Ovary (tissue), 9 donors: ENCODE data around the gene IRF2BPL. TPM values are rescaled to one million over a fixed set of nuclear protein-coding genes. Genes with fewer than 3 reads are reported as not detected.

Source experiments
- DNase-seq, 5 donors: peaks; one replicate each; pipeline ENCODE4 v3.0.0-alpha.2; 2019 to 2020
- H3K27ac ChIP-seq, 2 donors: fragments of 200-600 bp; one replicate each; pipeline versions ENCODE4 v1.5.1 to v1.8.0; 2019 to 2022
- H3K27me3 ChIP-seq: fragments of 200-600 bp; one replicate; pipeline ENCODE4 v1.8.0; 2022
- H3K36me3 ChIP-seq: fragments of 200-600 bp; sonication (generic); one replicate; pipeline ENCODE4 v1.5.1; 2019
- H3K4me1 ChIP-seq: one replicate; pipeline ENCODE4 v1.8.1; 2013; ENCODE audit warnings: mild to moderate bottlenecking, moderate library complexity; ENCODE audit not compliant: insufficient read depth
- H3K4me3 ChIP-seq: fragments of 200-600 bp; sonication (generic); one replicate; pipeline ENCODE4 v1.5.1; 2017
- H3K9me3 ChIP-seq, 2 donors: fragments of 200-600 bp in 1 of 2; sonication (generic) in 1 of 2; one replicate each; pipeline versions ENCODE4 v1.5.1 to v1.8.1; 2013 to 2019; ENCODE audit warnings: mild to moderate bottlenecking in 1 of 2, moderate library complexity in 1 of 2
- EP300 ChIP-seq: sonication (generic); formaldehyde crosslinking; IDR thresholded peaks from one replicate; pipeline ENCODE4 v1.6.1; 2017; ENCODE audit warnings: antibody characterized with exemption
- POLR2A ChIP-seq: fragments of 450-650 bp; IDR thresholded peaks from one replicate; pipeline ENCODE4 v1.6.1; 2017; ENCODE audit warnings: antibody characterized with exemption, mild to moderate bottlenecking, moderate library complexity
- WGBS, 3 donors: extraction: QIAGEN DNeasy Blood & Tissue Kit in 1 of 3; methylation state at CpG; one replicate each; pipeline versions ENCODE4 v1.1.5 to v1.1.7; 2013 to 2017; 5-methylcytosine and 5-hydroxymethylcytosine counted together
- intact Hi-C, 4 donors: fragments of 100-400 bp; cut with DNase I; formaldehyde crosslinking; loops; one replicate each; pipeline versions ENCODE4 v1.11.0 to v1.15.1; 2022 to 2023
- polyA plus RNA-seq, 2 donors: library from polyadenylated mRNA; stranded (reverse); fragments of 200-250 nt in 1 of 2; fragments of 350-450 nt in 1 of 2; fragmentation: Illumina TruSeq in 1 of 2; extraction: RNeasy Lipid Tissue Mini Kit (QIAGEN cat#74804) in 1 of 2; gene quantifications; one replicate each; pipeline ENCODE4 v1.2.3, GENCODE V29; 2013 to 2014
- total RNA-seq, 7 donors: library from RNA; depleted of rRNA in 2 of 7; stranded (reverse); fragments of >200 nt in 2 of 7; fragmentation: NEBNext Ultra II Directional in 3 of 7; extraction: Animal tissue kit (Norgen Biotek cat#: 25700) in 3 of 7; gene quantifications; one replicate each; pipeline versions ENCODE4 v1.1.0 to v1.2.4, GENCODE V29; 2016 to 2023
- TF ChIP-seq, protein P1 (sequence below), 3 donors: fragments of 450-650 bp in 2 of 3; fragments of 200-600 bp in 1 of 3; IDR thresholded peaks; one replicate each; pipeline versions ENCODE4 v1.5.1 to v1.8.0; 2016 to 2022; ENCODE audit warnings: antibody characterized with exemption in 3 of 3, mild to moderate bottlenecking in 1 of 3
- donor health status: DM: no; HTN: no; CAD: no; lungs with moderate emphysema.
- donor health status: DM: no; HTN: no; CAD: no.
- donor health status: Bipolar disorder and iron deficiency.
- donor health status: DM: yes; HTN: yes; CAD: no.
- donor health status: DM: no; HTN: no; CAD: no.
- donor health status: DM: yes; HTN: yes; CAD: no.

The IRF2BPL gene
- total and polyA plus RNA-seq, 9 donors = 14.1 to 126 (median 78.1) TPM

DNA sequence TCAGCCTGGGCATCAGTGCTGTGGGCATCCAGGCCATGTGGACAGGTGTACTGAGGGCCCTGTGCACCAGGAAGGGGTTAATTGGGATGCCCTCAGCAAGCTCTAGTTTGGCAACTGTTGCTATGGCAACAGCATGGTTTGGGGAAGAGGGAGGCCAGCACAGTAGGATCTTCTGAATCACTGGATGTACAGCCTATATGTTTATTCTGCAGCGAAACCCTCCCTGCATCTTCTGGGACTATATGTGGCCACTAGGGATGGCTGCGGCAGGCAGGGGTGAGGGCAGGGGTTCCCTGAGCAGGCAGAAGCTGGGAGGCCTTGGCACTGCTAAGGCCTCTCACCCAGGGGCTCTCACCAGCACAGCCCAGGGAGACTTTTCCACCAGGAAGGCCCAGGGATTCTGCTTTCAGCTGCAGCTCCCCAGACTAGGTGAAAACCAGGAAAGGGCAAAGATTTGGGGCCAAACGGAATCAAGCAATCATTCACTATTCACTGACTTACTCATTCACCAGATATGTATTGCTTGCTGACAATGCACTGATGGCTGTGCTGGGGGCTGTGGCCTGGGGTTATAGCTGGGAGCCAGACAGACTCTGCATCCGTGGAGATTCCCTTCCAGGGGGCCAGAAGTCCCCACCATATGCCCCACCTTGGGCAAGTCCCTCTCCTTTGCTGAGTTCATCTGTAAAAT, 42.8 kb downstream of the IRF2BPL start:
- Histone ChIP-seq H3K36me3 (no peaks in the 10 kb centered on the region), H3K4me1 (no peaks in the 10 kb centered on the region), H3K27ac (no peak overlapping the region), H3K27me3 (no peaks in the 10 kb centered on the region), H3K4me3 (no peak overlapping the region), H3K9me3 (no peaks in the 10 kb centered on the region)
- intact Hi-C loops = no loop called here
- 90 to 96% (median 94%) methylated on average over 4 of the region's 4 CpGs for WGBS, 3 donors
- DNase-seq = no peak
- no peak for TF ChIP-seq POLR2A
- TF ChIP-seq, protein P1, sequence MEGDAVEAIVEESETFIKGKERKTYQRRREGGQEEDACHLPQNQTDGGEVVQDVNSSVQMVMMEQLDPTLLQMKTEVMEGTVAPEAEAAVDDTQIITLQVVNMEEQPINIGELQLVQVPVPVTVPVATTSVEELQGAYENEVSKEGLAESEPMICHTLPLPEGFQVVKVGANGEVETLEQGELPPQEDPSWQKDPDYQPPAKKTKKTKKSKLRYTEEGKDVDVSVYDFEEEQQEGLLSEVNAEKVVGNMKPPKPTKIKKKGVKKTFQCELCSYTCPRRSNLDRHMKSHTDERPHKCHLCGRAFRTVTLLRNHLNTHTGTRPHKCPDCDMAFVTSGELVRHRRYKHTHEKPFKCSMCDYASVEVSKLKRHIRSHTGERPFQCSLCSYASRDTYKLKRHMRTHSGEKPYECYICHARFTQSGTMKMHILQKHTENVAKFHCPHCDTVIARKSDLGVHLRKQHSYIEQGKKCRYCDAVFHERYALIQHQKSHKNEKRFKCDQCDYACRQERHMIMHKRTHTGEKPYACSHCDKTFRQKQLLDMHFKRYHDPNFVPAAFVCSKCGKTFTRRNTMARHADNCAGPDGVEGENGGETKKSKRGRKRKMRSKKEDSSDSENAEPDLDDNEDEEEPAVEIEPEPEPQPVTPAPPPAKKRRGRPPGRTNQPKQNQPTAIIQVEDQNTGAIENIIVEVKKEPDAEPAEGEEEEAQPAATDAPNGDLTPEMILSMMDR (IDR thresholded peaks at IDR 0.05) = no peak
- no peak for TF ChIP-seq EP300

DNA sequence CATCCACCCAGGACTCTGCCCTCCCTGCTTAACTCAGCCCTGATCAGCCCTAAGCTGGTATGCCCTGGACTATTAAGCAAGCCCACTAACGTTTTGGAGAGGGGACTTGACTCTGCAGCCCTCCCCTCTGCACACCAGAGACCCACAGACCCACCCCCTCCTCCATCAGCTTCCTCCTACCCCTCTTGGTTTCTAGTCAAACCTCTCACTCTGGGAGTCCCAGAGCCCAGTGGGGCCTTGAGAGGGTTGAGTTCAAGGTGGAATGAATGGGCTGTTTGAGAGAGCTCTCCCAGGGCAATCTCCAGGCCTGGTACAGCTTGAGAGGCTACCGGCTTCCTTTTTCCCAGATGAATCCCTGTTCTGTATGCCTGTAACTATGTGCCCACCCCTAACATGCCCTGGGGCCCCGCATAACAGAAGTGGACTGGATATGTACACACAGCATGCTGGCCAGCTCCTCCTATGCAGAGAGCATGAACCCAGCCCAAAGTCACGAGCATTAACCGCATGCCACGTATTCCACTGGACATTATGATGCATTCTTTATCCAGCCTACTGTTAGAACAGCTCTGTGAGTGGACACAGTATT, 43.6 kb downstream of the IRF2BPL start:
- H3K36me3 ChIP-seq = no peaks in the 10 kb centered on the region
- WGBS, 3 donors = 67 to 76% (median 74%) methylated on average over 6 of the region's 6 CpGs
- H3K4me3 ChIP-seq = no peak overlapping the region
- H3K27me3 ChIP-seq = no peaks in the 10 kb centered on the region
- H3K4me1 ChIP-seq = no peaks in the 10 kb centered on the region
- intact Hi-C loops = no loop called here
- no peak overlapping the region for H3K27ac ChIP-seq
- H3K9me3 ChIP-seq = no peaks in the 10 kb centered on the region
- TF ChIP-seq, protein P1 (IDR thresholded peaks at IDR 0.05) = no peak
- TF ChIP-seq POLR2A = no peak
- no peak for DNase-seq

DNA sequence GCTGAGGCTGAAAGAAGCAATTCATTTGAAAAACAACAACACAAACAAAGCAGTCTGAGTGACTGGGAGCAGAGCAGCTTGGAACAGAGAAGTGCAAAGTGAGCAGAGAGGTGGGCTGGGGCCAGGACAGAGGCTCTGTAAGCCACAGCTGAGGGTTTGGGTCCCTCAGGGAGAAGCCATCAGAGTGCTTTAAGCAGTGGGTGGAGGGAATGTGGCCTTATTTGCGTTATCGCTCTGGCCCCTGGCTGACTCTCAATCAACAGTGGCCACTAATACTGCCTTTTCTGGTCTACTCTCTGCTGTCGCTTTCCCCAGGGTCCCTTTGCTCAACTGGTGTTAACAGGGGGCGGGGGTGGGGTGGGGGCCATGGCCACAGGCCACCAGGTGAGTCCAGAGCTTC, 44.2 kb downstream of the IRF2BPL start:
- Histone ChIP-seq H3K27me3 (no peaks in the 10 kb centered on the region), H3K9me3 (no peaks in the 10 kb centered on the region), H3K4me3 (no peak overlapping the region), H3K36me3 (no peaks in the 10 kb centered on the region), H3K4me1 (no peaks in the 10 kb centered on the region), H3K27ac (no peak overlapping the region)
- 52 to 67% (median 54%) methylated on average over 4 of the region's 4 CpGs for WGBS, 3 donors
- DNase-seq = no peak
- intact Hi-C loops = no loop called here
- TF ChIP-seq POLR2A (no peak), EP300 (no peak)
- TF ChIP-seq, protein P1 (IDR thresholded peaks at IDR 0.05) = no peak

DNA sequence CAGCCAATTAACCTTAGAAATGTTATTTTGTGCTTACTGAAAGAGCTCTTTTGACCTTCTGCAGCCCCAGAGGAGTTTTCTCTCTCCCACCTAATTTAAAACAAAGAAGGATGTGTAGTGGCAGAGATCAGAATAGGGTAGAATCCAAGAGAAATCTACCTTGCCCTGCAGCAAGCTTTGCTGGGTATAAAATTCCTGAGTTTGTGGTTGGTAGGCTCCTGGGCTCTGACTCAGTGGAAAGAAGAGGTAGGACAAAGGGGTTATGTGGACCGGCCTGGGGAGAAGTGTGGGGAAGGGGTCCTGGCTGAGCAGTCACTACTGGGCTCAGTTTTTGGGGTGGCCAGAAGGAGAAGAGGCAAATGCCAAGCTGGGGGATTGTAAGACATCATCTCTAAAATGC, 46.8 kb downstream of the IRF2BPL start:
- no peaks in the 10 kb centered on the region for H3K9me3 ChIP-seq
- intact Hi-C loops = no loop called here
- no peak for DNase-seq
- H3K4me3 ChIP-seq = no peak overlapping the region
- TF ChIP-seq EP300 (no peak), POLR2A (no peak)
- TF ChIP-seq, protein P1 (IDR thresholded peaks at IDR 0.05) = no peak
- peaks cover 3% of the 10 kb centered on the region for H3K4me1 ChIP-seq
- H3K27ac ChIP-seq = no peak overlapping the region
- no peaks in the 10 kb centered on the region for H3K36me3 ChIP-seq
- whole genome bisulfite sequencing, 3 donors = 100% methylated on average over 1 of the region's 1 CpG
- H3K27me3 ChIP-seq = no peaks in the 10 kb centered on the region
